Bronchial epithelial cell (primary cell): ENCODE measurements around the gene PHF20. TPM values are rescaled to one million over a fixed set of nuclear protein-coding genes. Genes with fewer than 3 reads are reported as not detected.
A peak's percentile ranks its signal among the peaks of the same experiment; 100 is the strongest.

Experiments used
- DNase-seq: peaks from one replicate; pipeline ENCODE4 v3.0.0-alpha.2; 2010; ENCODE audit warnings: low read depth
- FAIRE-seq: peaks from 2 replicates; lab custom pipeline; 2011; peaks lifted over from hg19 to GRCh38; lab: Jason Lieb, UNC
- H3K27me3 ChIP-seq: 2 replicates; pipeline ENCODE4 v1.5.1; 2011; ENCODE audit warnings: low read length; ENCODE audit not compliant: control insufficient read depth, insufficient read depth
- H3K36me3 ChIP-seq: 2 replicates; pipeline ENCODE4 v1.5.1; 2011; ENCODE audit warnings: low read length; ENCODE audit not compliant: control insufficient read depth, insufficient read depth
- H3K4me3 ChIP-seq: 2 replicates; pipeline ENCODE4 v1.5.1; 2011; ENCODE audit warnings: mild to moderate bottlenecking, low read depth, low read length, control low read depth
- CTCF ChIP-seq: IDR thresholded peaks from 2 replicates; pipeline ENCODE4 v1.5.1; 2011; ENCODE audit warnings: mild to moderate bottlenecking, moderate library complexity, low read length, control low read depth, inconsistent platforms; ENCODE audit not compliant: insufficient read depth, severe bottlenecking
- total RNA-seq: library from RNA; depleted of rRNA; stranded (reverse); fragments of >200 nt; gene quantifications from 2 replicates; pipeline ENCODE4 v1.2.1, GENCODE V29; 2014

Gene PHF20
- total RNA-seq, 1 donor from 2014 or later, result 24.0 TPM

- Histone ChIP-seq H3K27me3 (no peaks in the 10 kb centered on the region), H3K36me3 (no peaks in the 10 kb centered on the region), H3K4me3 (no peak overlapping the region)
- no peak for DNase-seq
- no peak for TF ChIP-seq CTCF
- no peak for FAIRE-seq
Observed at GRCh38 chr20:35767683-35768481, 3.9 kb upstream of the PHF20 start.

GRCh38 chr20:35768731-35769664 is 2.8 kb upstream of the PHF20 start:
- FAIRE-seq (no peak), DNase-seq (peak; percentile 98)
- no peaks in the 10 kb centered on the region for H3K27me3 ChIP-seq
- TF ChIP-seq CTCF, result no peak
- no peaks in the 10 kb centered on the region for H3K36me3 ChIP-seq
- no peak overlapping the region for H3K4me3 ChIP-seq

- no peak for FAIRE-seq
- TF ChIP-seq CTCF, result no peak
- peak overlapping the region; percentile 83 for H3K4me3 ChIP-seq
- H3K27me3 ChIP-seq, result no peaks in the 10 kb centered on the region
- no peaks in the 10 kb centered on the region for H3K36me3 ChIP-seq
- DNase-seq, result no peak
Observed at GRCh38 chr20:35771367-35771688, 487 bp upstream of the PHF20 start.

- Histone ChIP-seq H3K27me3 (no peaks in the 10 kb centered on the region), H3K4me3 (peak overlapping the region; percentile 83), H3K36me3 (no peaks in the 10 kb centered on the region)
- FAIRE-seq (no peak), DNase-seq (no peak)
- TF ChIP-seq CTCF, result no peak
Observed at GRCh38 chr20:35772563-35773058, 796 bp downstream of the PHF20 start.

GRCh38 chr20:35773154-35773751 is 1.4 kb downstream of the PHF20 start:
- H3K4me3 ChIP-seq, result peak overlapping the region; percentile 83
- no peak for TF ChIP-seq CTCF
- no peaks in the 10 kb centered on the region for H3K36me3 ChIP-seq
- FAIRE-seq (no peak), DNase-seq (peak; percentile 30)
- no peaks in the 10 kb centered on the region for H3K27me3 ChIP-seq
